A549 (cell line): ENCODE results near the gene C19orf81.
"Not testable (repeated sequence)": the region's sequence is repeated elsewhere in the genome, so short reads cannot be mapped to it uniquely, and the experiment has no call there.

ENCODE experiments used
- BHLHE40 ChIP-seq: IDR thresholded peaks from 2 replicates; pipeline ENCODE4 v1.6.1; 2012; ENCODE audit warnings: low read depth, low read length, inconsistent platforms
- E2F6 ChIP-seq: IDR thresholded peaks from 2 replicates; pipeline ENCODE4 v1.6.1; 2012; ENCODE audit warnings: low read depth, borderline replicate concordance
- EP300 ChIP-seq, 2 experiments: fragments of >200 bp; sonication (Bioruptor Twin); formaldehyde crosslinking; IDR thresholded peaks; 2 replicates in 1 of 2; 3 replicates in 1 of 2; pipeline ENCODE4 v1.6.1; 2016 to 2017
- JUN ChIP-seq, 2 experiments: fragments of >200 bp; sonication (Bioruptor Twin); formaldehyde crosslinking; IDR thresholded peaks; 2 replicates in 1 of 2; 3 replicates in 1 of 2; pipeline ENCODE4 v1.6.1; 2016 to 2017
- MAZ ChIP-seq: fragments of 150-350 bp; IDR thresholded peaks from 2 replicates; pipeline ENCODE4 v1.6.1; 2014; ENCODE audit warnings: antibody characterized with exemption, low read depth, low read length, borderline replicate concordance
- MYC ChIP-seq: IDR thresholded peaks from 2 replicates; pipeline ENCODE4 v1.6.1; 2012; ENCODE audit warnings: mild to moderate bottlenecking, inconsistent platforms, low read length, improper control_type of control experiment, borderline replicate concordance
- NR3C1 ChIP-seq: fragments of >200 bp; sonication (Bioruptor Twin); formaldehyde crosslinking; IDR thresholded peaks from 3 replicates; pipeline ENCODE4 v1.6.1; 2017
- POLR2A ChIP-seq: IDR thresholded peaks from 2 replicates; pipeline ENCODE4 v1.6.1; 2012; ENCODE audit warnings: mild to moderate bottlenecking, low read length
- POLR2AphosphoS2 ChIP-seq: conservative IDR thresholded peaks from 2 replicates; pipeline ENCODE4 v1.6.1; 2012; ENCODE audit warnings: low read length, improper control_type of control experiment, inconsistent platforms
- REST ChIP-seq: fragments of 200-600 bp; sonication (generic); IDR thresholded peaks from 2 replicates; pipeline ENCODE4 v1.6.1; 2016; ENCODE audit warnings: antibody characterized with exemption, mild to moderate bottlenecking, moderate library complexity
- SMC3 ChIP-seq: fragments of >200 bp; sonication (Bioruptor Twin); formaldehyde crosslinking; IDR thresholded peaks from 3 replicates; pipeline ENCODE4 v1.6.1; 2018; ENCODE audit warnings: inconsistent platforms
- SREBF2 ChIP-seq: fragments of 450-650 bp; IDR thresholded peaks from 2 replicates; pipeline ENCODE4 v1.6.1; 2014; ENCODE audit warnings: mild to moderate bottlenecking, moderate library complexity
- TF ChIP-seq, protein P1 (sequence below): fragments of >200 bp; sonication (Bioruptor Twin); formaldehyde crosslinking; IDR thresholded peaks from 3 replicates; pipeline ENCODE4 v1.5.1; 2016

DNA sequence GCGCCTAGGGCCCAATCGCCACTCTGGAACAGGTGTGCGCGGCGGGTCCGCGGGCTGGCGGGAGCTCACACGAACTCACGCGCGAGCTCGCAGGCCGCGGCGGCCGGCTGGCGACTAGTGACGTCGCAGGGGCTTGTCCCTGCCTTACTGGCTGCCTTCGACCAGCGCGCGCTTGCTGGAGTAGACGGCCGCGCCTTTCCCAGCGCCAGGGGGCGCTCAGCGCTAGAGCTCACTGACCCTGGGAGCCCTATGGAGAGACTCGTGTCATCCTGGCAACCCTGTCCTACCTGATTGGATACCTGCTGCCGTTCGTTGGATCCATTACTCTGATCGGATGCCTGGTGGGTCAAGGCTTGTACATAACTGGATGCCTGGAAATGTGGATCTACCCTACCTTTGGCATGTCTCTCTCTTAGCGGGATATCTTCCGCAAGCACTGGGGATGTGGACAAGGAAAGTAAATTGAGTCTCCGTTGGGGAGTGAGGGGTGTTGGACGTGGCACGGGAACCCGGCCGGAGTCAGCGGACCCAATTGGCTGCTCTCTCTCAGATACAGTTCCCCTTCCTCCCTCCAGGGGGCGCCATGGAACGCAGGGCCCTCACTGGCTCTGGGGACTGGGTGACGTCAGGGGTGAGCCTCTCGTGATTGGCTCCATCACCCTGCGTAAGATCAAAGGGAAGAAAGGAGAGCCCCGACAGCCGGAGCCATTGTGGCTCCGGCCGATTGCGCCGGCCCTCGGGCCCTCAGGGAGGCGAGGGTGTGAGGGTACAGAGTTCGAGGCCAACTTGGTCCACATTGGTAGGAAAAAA, 44.8 kb upstream of the C19orf81 start:
- TF ChIP-seq, protein P1, sequence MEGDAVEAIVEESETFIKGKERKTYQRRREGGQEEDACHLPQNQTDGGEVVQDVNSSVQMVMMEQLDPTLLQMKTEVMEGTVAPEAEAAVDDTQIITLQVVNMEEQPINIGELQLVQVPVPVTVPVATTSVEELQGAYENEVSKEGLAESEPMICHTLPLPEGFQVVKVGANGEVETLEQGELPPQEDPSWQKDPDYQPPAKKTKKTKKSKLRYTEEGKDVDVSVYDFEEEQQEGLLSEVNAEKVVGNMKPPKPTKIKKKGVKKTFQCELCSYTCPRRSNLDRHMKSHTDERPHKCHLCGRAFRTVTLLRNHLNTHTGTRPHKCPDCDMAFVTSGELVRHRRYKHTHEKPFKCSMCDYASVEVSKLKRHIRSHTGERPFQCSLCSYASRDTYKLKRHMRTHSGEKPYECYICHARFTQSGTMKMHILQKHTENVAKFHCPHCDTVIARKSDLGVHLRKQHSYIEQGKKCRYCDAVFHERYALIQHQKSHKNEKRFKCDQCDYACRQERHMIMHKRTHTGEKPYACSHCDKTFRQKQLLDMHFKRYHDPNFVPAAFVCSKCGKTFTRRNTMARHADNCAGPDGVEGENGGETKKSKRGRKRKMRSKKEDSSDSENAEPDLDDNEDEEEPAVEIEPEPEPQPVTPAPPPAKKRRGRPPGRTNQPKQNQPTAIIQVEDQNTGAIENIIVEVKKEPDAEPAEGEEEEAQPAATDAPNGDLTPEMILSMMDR: not testable (repeated sequence)
- not testable (repeated sequence) for TF ChIP-seq REST; POLR2A; E2F6; SREBF2; NR3C1; SMC3; BHLHE40; EP300 (IDR thresholded peaks at IDR 0.05); POLR2AphosphoS2; MAZ; MYC; JUN (IDR thresholded peaks at IDR 0.05)
